ENCODE measurements around the gene ZFPM1.
"Not testable (repeated sequence)": the region's sequence is repeated elsewhere in the genome, so short reads cannot be mapped to it uniquely, and the experiment has no call there.

ZFPM1 gene

GRCh38 chr16:88514526-88515232 lies 61.6 kb downstream of the ZFPM1 start:
- DNase-seq (ENCODE audit: low read depth) = no peak

- no peak for DNase-seq (ENCODE audit: low read depth)
Measured at GRCh38 chr16:88515371-88515770, 62.3 kb downstream of the ZFPM1 start.

- DNase-seq (ENCODE audit: low read depth) = no peak
Measured at GRCh38 chr16:88515925-88516594, 63.0 kb downstream of the ZFPM1 start.

- no peak for DNase-seq (ENCODE audit: low read depth)
Measured at GRCh38 chr16:88516601-88517061, 63.6 kb downstream of the ZFPM1 start.

GRCh38 chr16:88517208-88517774 lies 64.2 kb downstream of the ZFPM1 start:
- DNase-seq (ENCODE audit: low read depth) = not testable (repeated sequence)

- DNase-seq (ENCODE audit: low read depth) = not testable (repeated sequence)
Measured at GRCh38 chr16:88518411-88519111, 65.5 kb downstream of the ZFPM1 start.

GRCh38 chr16:88519240-88519639 lies 66.2 kb downstream of the ZFPM1 start:
- no peak for DNase-seq (ENCODE audit: low read depth)

GRCh38 chr16:88519938-88520653 lies 67.0 kb downstream of the ZFPM1 start:
- no peak for DNase-seq (ENCODE audit: low read depth)

GRCh38 chr16:88521674-88522073 lies 68.6 kb downstream of the ZFPM1 start:
- no peak for DNase-seq (ENCODE audit: low read depth)

- DNase-seq (ENCODE audit: low read depth) = no peak
Measured at GRCh38 chr16:88522276-88522949, 69.3 kb downstream of the ZFPM1 start.

- DNase-seq (ENCODE audit: low read depth) = no peak
Measured at GRCh38 chr16:88523309-88524161, 70.5 kb downstream of the ZFPM1 start.

GRCh38 chr16:88524274-88524972 lies 71.3 kb downstream of the ZFPM1 start:
- no peak for DNase-seq (ENCODE audit: low read depth)

- no peak for DNase-seq (ENCODE audit: low read depth)
Measured at GRCh38 chr16:88524973-88525662, 72.0 kb downstream of the ZFPM1 start.

- no peak for DNase-seq (ENCODE audit: low read depth)
Measured at GRCh38 chr16:88525663-88525990, 72.5 kb downstream of the ZFPM1 start.

GRCh38 chr16:88526008-88526905 lies 73.2 kb downstream of the ZFPM1 start:
- no peak for DNase-seq (ENCODE audit: low read depth)

- no peak for DNase-seq (ENCODE audit: low read depth)
Measured at GRCh38 chr16:88526906-88527185, 73.8 kb downstream of the ZFPM1 start.

GRCh38 chr16:88527186-88527936 lies 74.3 kb downstream of the ZFPM1 start:
- no peak for DNase-seq (ENCODE audit: low read depth)
